PC-3 (cell line): Measurements from ENCODE around the gene COMTD1. TPM values are rescaled to one million over a fixed set of nuclear protein-coding genes. Genes with fewer than 3 reads are reported as not detected.

Experiments
- ATAC-seq: fragments of 200-7000 bp; cut with Tn5 transposase; 2 replicates; pipeline ENCODE4 v1.9.1; 2020; ENCODE audit warnings: mild to moderate bottlenecking, moderate library complexity
- BruUV-seq: library from RNA; stranded (reverse); fragments of 400-500 nt; replicated peaks from 2 replicates; lab custom pipeline; 2021; lab: Mats Ljungman, UMichigan
- CTCF ChIA-PET: fragments of 300-600 bp; sonication (Branson Sonifier 250); formaldehyde crosslinking; loops from one replicate; lab custom pipeline; 2022; ENCODE audit warnings: antibody characterized with exemption; lab: Charles Lee
- POLR2A ChIA-PET: fragments of 300-600 bp; sonication (Branson Sonifier 250); formaldehyde crosslinking; loops from one replicate; lab custom pipeline; 2022; ENCODE audit warnings: antibody characterized with exemption; ENCODE audit not compliant: unreplicated experiment; lab: Charles Lee
- DNase-seq: peaks from one replicate; pipeline ENCODE4 v3.0.0-alpha.2; 2015
- H2AFZ ChIP-seq: fragments of 300-600 bp; sonication (generic); 2 replicates; pipeline ENCODE4 v1.6.0; 2016; ENCODE audit warnings: antibody characterized with exemption, low read length
- H3F3A ChIP-seq: fragments of 300-600 bp; sonication (generic); one replicate; pipeline ENCODE4 v1.6.0; 2017; ENCODE audit warnings: antibody characterized with exemption, low read length, control low read depth, mild to moderate bottlenecking; ENCODE audit not compliant: unreplicated experiment
- H3K27ac ChIP-seq: fragments of 300-600 bp; sonication (generic); 2 replicates; pipeline ENCODE4 v1.5.1; 2016; ENCODE audit warnings: mild to moderate bottlenecking, low read length
- H3K27me3 ChIP-seq: fragments of 300-600 bp; sonication (generic); 2 replicates; pipeline ENCODE4 v1.6.1; 2016; ENCODE audit warnings: low read length, mixed read lengths
- H3K36me3 ChIP-seq: fragments of 300-600 bp; sonication (generic); 2 replicates; pipeline ENCODE4 v1.6.1; 2016; ENCODE audit warnings: low read depth, mixed run types, low read length, mixed read lengths
- H3K4me1 ChIP-seq: fragments of 300-600 bp; sonication (generic); 2 replicates; pipeline ENCODE4 v1.5.1; 2016; ENCODE audit warnings: low read length; ENCODE audit not compliant: insufficient read depth
- H3K4me2 ChIP-seq: fragments of 300-600 bp; sonication (generic); 2 replicates; pipeline ENCODE4 v1.6.0; 2016; ENCODE audit warnings: low read length
- H3K4me3 ChIP-seq: fragments of 300-600 bp; sonication (generic); 2 replicates; pipeline ENCODE4 v1.5.1; 2016; ENCODE audit warnings: mild to moderate bottlenecking, low read length, mixed read lengths
- H3K79me2 ChIP-seq: fragments of 300-600 bp; sonication (generic); 2 replicates; pipeline ENCODE4 v1.6.1; 2017; ENCODE audit warnings: low read length, mixed read lengths
- H3K9ac ChIP-seq: fragments of 300-600 bp; sonication (generic); 2 replicates; pipeline ENCODE4 v1.6.0; 2016; ENCODE audit warnings: mild to moderate bottlenecking, low read length
- H3K9me2 ChIP-seq: fragments of 300-600 bp; sonication (generic); replicated peaks from 2 replicates; pipeline ENCODE4 v1.6.1; 2016; ENCODE audit warnings: mixed run types, low read length, mixed read lengths
- H3K9me3 ChIP-seq: fragments of 300-600 bp; sonication (generic); 2 replicates; pipeline ENCODE4 v1.6.1; 2016; ENCODE audit warnings: low read length, mixed read lengths
- H4K20me1 ChIP-seq: fragments of 300-600 bp; sonication (generic); 2 replicates; pipeline ENCODE4 v1.6.1; 2016; ENCODE audit warnings: low read length, mixed read lengths
- EZH2 ChIP-seq: fragments of 300-600 bp; sonication (generic); IDR thresholded peaks from one replicate; pipeline ENCODE4 v1.6.1; 2017; ENCODE audit warnings: antibody characterized with exemption, mild to moderate bottlenecking, low read length; ENCODE audit not compliant: unreplicated experiment
- EZH2phosphoT487 ChIP-seq: fragments of 300-600 bp; sonication (generic); IDR thresholded peaks from 2 replicates; pipeline ENCODE4 v1.6.1; 2018; ENCODE audit warnings: mild to moderate bottlenecking, antibody characterized with exemption, low read length, borderline replicate concordance
- intact Hi-C: fragments of 100-400 bp; cut with micrococcal nuclease; formaldehyde crosslinking; loops from 2 replicates; pipeline ENCODE4 v1.9.0; 2023
- total RNA-seq: library from RNA; depleted of rRNA; stranded (reverse); fragments of >200 nt; gene quantifications from 2 replicates; pipeline ENCODE4 v1.2.3, GENCODE V29; 2014
- TF ChIP-seq, protein P1 (sequence below): fragments of 300-600 bp; sonication (generic); conservative IDR thresholded peaks from 2 replicates; pipeline ENCODE4 v1.5.1; 2017; ENCODE audit warnings: antibody characterized with exemption, low read depth, mild to moderate bottlenecking, low read length

COMTD1 gene
- total RNA-seq, 1 experiment from 2014 or later = 183 TPM

DNA sequence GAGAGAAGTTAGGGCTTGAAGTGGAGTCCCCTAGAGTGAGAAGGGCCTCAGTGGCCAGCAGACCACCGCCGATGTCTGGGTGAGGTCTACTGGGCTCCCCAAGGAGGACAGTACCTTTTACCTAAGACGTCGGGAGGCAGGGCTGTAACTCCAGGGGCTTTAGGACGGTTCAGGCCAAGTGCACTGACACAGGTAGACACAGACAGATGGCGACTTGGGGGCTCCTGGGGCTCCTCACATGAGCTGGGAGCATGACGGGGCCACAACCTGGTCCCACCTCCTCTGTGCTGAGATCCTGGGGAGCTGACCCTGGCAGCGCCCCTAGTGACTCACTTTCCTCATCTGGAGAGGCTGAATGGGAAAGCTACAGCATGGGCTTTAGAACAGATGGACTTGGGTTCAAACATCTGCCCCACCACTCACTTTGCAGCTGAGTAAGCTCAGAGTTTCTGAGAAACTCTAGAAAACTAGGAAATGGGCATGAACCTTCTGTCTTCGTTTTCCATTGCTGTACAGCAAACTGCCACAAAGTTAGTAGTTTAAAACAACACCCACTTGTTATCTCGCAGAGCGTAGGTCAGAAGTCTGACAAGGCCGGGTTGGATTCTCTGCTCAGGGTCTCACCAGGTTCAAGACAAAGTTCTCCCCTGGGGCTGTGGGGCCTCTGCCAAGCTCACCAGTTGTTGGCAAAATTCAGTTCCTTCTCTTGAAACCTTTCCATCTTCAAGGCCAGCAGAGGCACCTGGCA is 4.7 kb upstream of the COMTD1 start:
- H3K4me1 ChIP-seq = peaks cover 18% of the 10 kb centered on the region
- ChIA-PET POLR2A (no interaction called here), CTCF (interaction anchor here (0.6 to 1.7 kb wide), 3 partner anchors 53 to 409 kb away, joined by 3 to 8 read pairs (median 5); no protein-coding TSS in a partner anchor)
- H3K27me3 ChIP-seq = no peaks in the 10 kb centered on the region
- no peak overlapping the region for H3K4me3 ChIP-seq
- no peaks in the 10 kb centered on the region for H3F3A ChIP-seq
- H4K20me1 ChIP-seq = no peaks in the 10 kb centered on the region
- intact Hi-C loops = no loop called here
- no peak overlapping the region for H2AFZ ChIP-seq
- H3K4me2 ChIP-seq = no peak overlapping the region
- no peak overlapping the region for H3K27ac ChIP-seq
- DNase-seq (no peak), ATAC-seq (no peak)
- H3K9me3 ChIP-seq = no peaks in the 10 kb centered on the region
- TF ChIP-seq, protein P1, sequence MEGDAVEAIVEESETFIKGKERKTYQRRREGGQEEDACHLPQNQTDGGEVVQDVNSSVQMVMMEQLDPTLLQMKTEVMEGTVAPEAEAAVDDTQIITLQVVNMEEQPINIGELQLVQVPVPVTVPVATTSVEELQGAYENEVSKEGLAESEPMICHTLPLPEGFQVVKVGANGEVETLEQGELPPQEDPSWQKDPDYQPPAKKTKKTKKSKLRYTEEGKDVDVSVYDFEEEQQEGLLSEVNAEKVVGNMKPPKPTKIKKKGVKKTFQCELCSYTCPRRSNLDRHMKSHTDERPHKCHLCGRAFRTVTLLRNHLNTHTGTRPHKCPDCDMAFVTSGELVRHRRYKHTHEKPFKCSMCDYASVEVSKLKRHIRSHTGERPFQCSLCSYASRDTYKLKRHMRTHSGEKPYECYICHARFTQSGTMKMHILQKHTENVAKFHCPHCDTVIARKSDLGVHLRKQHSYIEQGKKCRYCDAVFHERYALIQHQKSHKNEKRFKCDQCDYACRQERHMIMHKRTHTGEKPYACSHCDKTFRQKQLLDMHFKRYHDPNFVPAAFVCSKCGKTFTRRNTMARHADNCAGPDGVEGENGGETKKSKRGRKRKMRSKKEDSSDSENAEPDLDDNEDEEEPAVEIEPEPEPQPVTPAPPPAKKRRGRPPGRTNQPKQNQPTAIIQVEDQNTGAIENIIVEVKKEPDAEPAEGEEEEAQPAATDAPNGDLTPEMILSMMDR = no peak
- TF ChIP-seq EZH2 = no peak
- TF ChIP-seq EZH2phosphoT487 = no peak
- BruUV-seq = no TSS peak
- H3K36me3 ChIP-seq = no peaks in the 10 kb centered on the region
- H3K9me2 ChIP-seq = no peaks in the 10 kb centered on the region
- no peak overlapping the region for H3K9ac ChIP-seq
- 0 out of 2 replicates have a peak, but pooled peaks cover under 1% of the 10 kb centered on the region for H3K79me2 ChIP-seq

GRCh38 chr10:75239096-75239790 is 3.5 kb upstream of the COMTD1 start:
- ATAC-seq = no peak

More at GRCh38 chr10:75239096-75239790, 3.5 kb upstream of the COMTD1 start:
- intact Hi-C loops = loop anchor here (5.0 to 10.0 kb wide), 2 partner anchors 217 to 314 kb away; no protein-coding TSS in a partner anchor
- ChIA-PET POLR2A (interaction anchor here (0.5 kb wide), 1 partner anchor 351 kb away, joined by 9 read pairs; no protein-coding TSS in a partner anchor), CTCF (interaction anchor here (0.8 kb wide), 1 partner anchor 51 kb away, joined by 5 read pairs; no protein-coding TSS in a partner anchor)
- no peaks in the 10 kb centered on the region for H3K36me3 ChIP-seq
- no peak overlapping the region for H3K27ac ChIP-seq
- H2AFZ ChIP-seq = no peak overlapping the region
- no peaks in the 10 kb centered on the region for H4K20me1 ChIP-seq
- TF ChIP-seq, protein P1 = no peak
- no peak for TF ChIP-seq EZH2
- TF ChIP-seq EZH2phosphoT487 = no peak
- H3K4me3 ChIP-seq = no peak overlapping the region
- peaks cover 17% of the 10 kb centered on the region for H3K4me1 ChIP-seq
- H3K9ac ChIP-seq = no peak overlapping the region
- H3K4me2 ChIP-seq = no peak overlapping the region
- H3K27me3 ChIP-seq = no peaks in the 10 kb centered on the region
- no peaks in the 10 kb centered on the region for H3K9me2 ChIP-seq
- peaks cover 8% of the 10 kb centered on the region for H3K79me2 ChIP-seq
- no peaks in the 10 kb centered on the region for H3K9me3 ChIP-seq
- no peaks in the 10 kb centered on the region for H3F3A ChIP-seq
- no peak for DNase-seq
- no TSS peak for BruUV-seq
